Mesendoderm (in vitro differentiated cells): Measurements from ENCODE around the gene CCL2.

Experiments
- DNase-seq: peaks from one replicate; pipeline ENCODE4 v3.0.0; 2013
- H2AK5ac ChIP-seq: 2 replicates; pipeline ENCODE4 v1.6.1; 2013; ENCODE audit warnings: low read length, inconsistent platforms
- H2BK120ac ChIP-seq: 2 replicates; pipeline ENCODE4 v1.6.1; 2013; ENCODE audit warnings: low read depth, mild to moderate bottlenecking, low read length, moderate library complexity, mixed read lengths
- H2BK15ac ChIP-seq: replicated peaks from 2 replicates; pipeline ENCODE4 v1.6.1; 2013; ENCODE audit warnings: low read depth, mild to moderate bottlenecking, moderate library complexity
- H2BK5ac ChIP-seq: 2 replicates; pipeline ENCODE4 v1.6.1; 2013; ENCODE audit warnings: low read length, inconsistent platforms
- H3K18ac ChIP-seq: 2 replicates; pipeline ENCODE4 v1.6.1; 2013; ENCODE audit warnings: mild to moderate bottlenecking, low read length, mixed read lengths
- H3K23ac ChIP-seq: one replicate; pipeline ENCODE4 v1.6.1; 2013; ENCODE audit warnings: low read length
- H3K27ac ChIP-seq: 2 replicates; pipeline ENCODE4 v1.5.1; 2013; ENCODE audit warnings: low read depth, mild to moderate bottlenecking, inconsistent platforms, low read length, moderate library complexity
- H3K27me3 ChIP-seq: 2 replicates; pipeline ENCODE4 v1.6.1; 2013; ENCODE audit warnings: low read length, control low read depth, mild to moderate bottlenecking, inconsistent platforms; ENCODE audit not compliant: insufficient read depth, poor library complexity
- H3K36me3 ChIP-seq: 2 replicates; pipeline ENCODE4 v1.6.1; 2013; ENCODE audit warnings: low read length, inconsistent platforms; ENCODE audit not compliant: control insufficient read depth, insufficient read depth
- H3K4ac ChIP-seq: one replicate; pipeline ENCODE4 v1.6.1; 2013; ENCODE audit warnings: low read depth, mild to moderate bottlenecking, low read length, moderate library complexity
- H3K4me1 ChIP-seq: 2 replicates; pipeline ENCODE4 v1.6.1; 2013; ENCODE audit warnings: low read depth, low read length, inconsistent platforms; ENCODE audit not compliant: control insufficient read depth
- H3K4me2 ChIP-seq: 2 replicates; pipeline ENCODE4 v1.6.1; 2013; ENCODE audit warnings: low read length
- H3K4me3 ChIP-seq: 2 replicates; pipeline ENCODE4 v1.5.1; 2013; ENCODE audit warnings: mild to moderate bottlenecking, low read length
- H3K56ac ChIP-seq: one replicate; pipeline ENCODE4 v1.6.1; 2013; ENCODE audit warnings: low read length
- H3K79me1 ChIP-seq: 2 replicates; pipeline ENCODE4 v1.6.1; 2013; ENCODE audit warnings: low read length, inconsistent platforms
- H3K79me2 ChIP-seq: 2 replicates; pipeline ENCODE4 v1.6.1; 2013; ENCODE audit warnings: mild to moderate bottlenecking, low read length; ENCODE audit not compliant: control insufficient read depth, insufficient read depth
- H3K9ac ChIP-seq: 2 replicates; pipeline ENCODE4 v1.6.1; 2013; ENCODE audit warnings: low read length, inconsistent platforms
- H4K5ac ChIP-seq: one replicate; pipeline ENCODE4 v1.6.1; 2013; ENCODE audit warnings: low read length
- H4K8ac ChIP-seq: one replicate; pipeline ENCODE4 v1.6.1; 2013; ENCODE audit warnings: low read depth, mild to moderate bottlenecking, control low read depth, low read length, moderate library complexity
- WGBS: extraction: QIAGEN DNeasy Blood & Tissue Kit; methylation state at CpG from one replicate; pipeline ENCODE4 v1.1.7; 2013; ENCODE audit warnings: low lambda C conversion rate, missing lambda C conversion rate; ENCODE audit not compliant: insufficient coverage; ENCODE audit errors: extremely low coverage; 5-methylcytosine and 5-hydroxymethylcytosine counted together

Gene CCL2

DNA sequence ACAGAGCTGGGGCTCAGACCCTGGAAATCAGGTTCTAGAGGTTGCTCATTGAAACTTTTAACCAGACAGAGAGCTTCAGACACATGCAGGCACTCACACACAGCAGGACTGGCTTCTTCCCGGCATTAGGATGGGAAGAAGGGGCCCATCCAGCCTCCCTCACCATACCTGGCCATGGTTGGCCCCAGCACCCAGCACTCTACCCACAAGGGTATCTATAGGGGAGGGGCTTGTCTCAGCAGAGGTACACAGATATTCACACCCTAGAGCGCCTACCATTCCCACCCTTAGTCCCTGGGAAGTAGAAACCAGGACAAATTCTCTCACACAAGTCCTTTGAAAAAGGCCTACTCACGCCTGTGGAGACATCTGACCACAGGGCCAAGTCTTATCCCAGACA, 20.5 kb upstream of the CCL2 start:
- H3K4me1 ChIP-seq, result peaks cover 20% of the 10 kb centered on the region
- H3K36me3 ChIP-seq, result no peaks in the 10 kb centered on the region
- H3K18ac ChIP-seq, result peak overlapping the region; percentile 75
- peak overlapping the region; percentile 94 for H3K27ac ChIP-seq
- no CpG with 5 or more reads among the region's 3 CpGs for WGBS
- peak overlapping the region; percentile 98 for H2BK5ac ChIP-seq
- H3K23ac ChIP-seq, result no peak overlapping the region
- no peak overlapping the region for H3K4me3 ChIP-seq
- peak overlapping the region; percentile 77 for H3K4ac ChIP-seq
- peak overlapping the region; percentile 26 for H4K5ac ChIP-seq
- H3K79me1 ChIP-seq, result no peaks in the 10 kb centered on the region
- H4K8ac ChIP-seq, result no peak overlapping the region
- H2BK120ac ChIP-seq, result peak overlapping the region; percentile 69
- no peaks in the 10 kb centered on the region for H3K27me3 ChIP-seq
- H3K4me2 ChIP-seq, result no peak overlapping the region
- H2BK15ac ChIP-seq, result no peak overlapping the region
- peak overlapping the region; percentile 63 for H3K56ac ChIP-seq
- H3K9ac ChIP-seq, result peak overlapping the region; percentile 4
- no peaks in the 10 kb centered on the region for H3K79me2 ChIP-seq
- DNase-seq, result peak; percentile 75
- peak overlapping the region; percentile 4 for H2AK5ac ChIP-seq

DNA sequence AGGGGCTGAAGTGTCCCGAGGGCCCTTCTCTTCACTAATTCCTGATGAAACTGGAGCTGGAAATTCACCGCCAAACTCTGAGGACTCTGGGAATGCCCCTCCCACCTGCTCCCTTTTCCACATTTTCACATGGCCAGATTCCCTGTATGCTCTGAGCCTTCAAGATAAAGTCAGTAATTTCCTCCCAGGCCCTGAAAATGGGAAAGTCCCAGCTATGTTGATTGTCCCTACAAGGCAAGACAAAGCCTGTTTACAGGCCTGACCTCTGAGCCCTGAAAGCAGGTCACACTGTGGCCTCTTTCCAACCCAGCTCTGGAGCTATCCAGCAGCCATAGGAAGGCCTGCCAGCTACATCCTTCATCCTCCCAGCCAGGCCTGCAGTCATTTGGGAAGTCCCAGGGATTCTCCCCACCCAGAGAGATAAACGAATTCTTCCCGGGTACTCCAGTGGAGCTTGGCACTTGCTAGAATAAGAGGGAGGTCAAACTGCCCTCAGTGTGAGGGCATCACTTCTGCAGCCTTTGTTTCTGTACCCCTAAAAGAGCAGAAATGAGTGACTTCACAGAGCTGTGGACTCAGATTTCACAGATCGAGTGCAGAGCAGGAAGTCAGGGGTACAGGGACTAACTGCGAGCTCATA, 19.6 kb upstream of the CCL2 start:
- Histone ChIP-seq H2BK5ac (peak overlapping the region; percentile 98), H3K4me2 (no peak overlapping the region), H3K79me1 (no peaks in the 10 kb centered on the region), H2BK15ac (no peak overlapping the region), H3K9ac (peak overlapping the region; percentile 4), H3K4me3 (no peak overlapping the region), H4K8ac (no peak overlapping the region), H4K5ac (no peak overlapping the region), H3K27me3 (no peaks in the 10 kb centered on the region), H3K23ac (no peak overlapping the region), H3K36me3 (no peaks in the 10 kb centered on the region), H2AK5ac (peak overlapping the region; percentile 77), H3K4ac (peak overlapping the region; percentile 77), H3K4me1 (peaks cover 23% of the 10 kb centered on the region), H3K18ac (peak overlapping the region; percentile 75), H3K56ac (peak overlapping the region; percentile 63), H3K79me2 (no peaks in the 10 kb centered on the region), H3K27ac (peak overlapping the region; percentile 94), H2BK120ac (peak overlapping the region; percentile 69)
- DNase-seq, result peak; percentile 80
- no CpG with 5 or more reads among the region's 6 CpGs for WGBS

DNA sequence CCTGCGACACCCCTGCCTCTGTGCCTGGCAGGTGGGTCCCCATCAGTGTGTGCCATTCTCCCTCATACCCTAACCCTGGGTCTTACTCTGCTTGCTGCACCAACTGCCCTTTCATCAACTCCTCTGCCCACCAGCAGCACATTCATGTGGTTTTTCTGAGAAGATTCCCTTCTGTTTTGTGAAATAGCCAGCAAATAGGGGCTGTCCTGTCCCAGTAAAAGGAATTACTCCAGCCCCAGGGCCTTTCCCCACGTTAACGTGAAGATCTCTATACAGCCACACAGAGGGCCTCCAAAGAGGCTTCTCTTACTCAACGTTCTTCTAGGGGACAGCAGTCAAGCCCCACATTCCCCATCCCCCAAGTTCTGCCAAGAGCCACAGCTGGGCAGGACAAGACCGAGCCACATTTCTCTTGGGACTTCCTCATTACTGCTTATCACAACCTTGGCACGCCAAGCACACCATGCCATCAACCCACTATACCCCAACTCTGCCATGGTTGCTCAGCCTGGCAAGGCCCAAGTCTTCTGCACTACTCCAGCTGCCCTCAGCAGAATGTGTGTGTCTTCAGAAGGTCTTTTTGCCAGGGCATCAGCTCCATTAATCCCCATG, 18.7 kb upstream of the CCL2 start:
- Histone ChIP-seq H3K4me1 (peaks cover 23% of the 10 kb centered on the region), H2BK5ac (peak overlapping the region; percentile 98), H2BK120ac (no peak overlapping the region), H3K27ac (no peak overlapping the region), H3K18ac (no peak overlapping the region), H2AK5ac (no peak overlapping the region), H3K4me3 (no peak overlapping the region), H3K27me3 (no peaks in the 10 kb centered on the region), H3K9ac (no peak overlapping the region), H3K4ac (no peak overlapping the region), H3K36me3 (no peaks in the 10 kb centered on the region), H3K4me2 (no peak overlapping the region), H3K56ac (peak overlapping the region; percentile 1), H4K8ac (no peak overlapping the region), H3K79me2 (no peaks in the 10 kb centered on the region), H2BK15ac (no peak overlapping the region), H3K23ac (no peak overlapping the region), H4K5ac (no peak overlapping the region), H3K79me1 (no peaks in the 10 kb centered on the region)
- no CpG with 5 or more reads among the region's 6 CpGs for WGBS
- DNase-seq, result no peak

DNA sequence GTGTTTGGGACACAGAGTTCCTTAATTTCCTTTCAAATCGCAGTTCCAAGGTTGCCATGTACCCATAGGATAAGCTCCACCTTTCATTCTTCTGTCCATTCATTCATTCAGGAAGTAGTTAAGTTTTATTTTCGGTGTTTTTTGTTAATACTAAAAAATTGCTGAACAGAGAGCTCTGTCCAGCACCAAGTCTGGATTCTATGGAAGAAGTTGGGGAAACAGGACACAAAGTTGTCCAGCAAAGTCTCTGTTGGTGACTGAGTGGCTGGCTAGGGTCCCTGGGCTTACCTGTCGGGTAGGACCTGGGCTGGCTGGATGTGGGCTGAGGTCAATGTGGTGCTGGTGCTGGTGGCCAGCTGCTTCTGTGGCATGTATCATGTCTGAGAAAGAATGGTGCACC, 17.6 kb upstream of the CCL2 start:
- no peak overlapping the region for H3K4me2 ChIP-seq
- no peak overlapping the region for H3K18ac ChIP-seq
- no peak overlapping the region for H3K23ac ChIP-seq
- no peak overlapping the region for H3K56ac ChIP-seq
- H4K8ac ChIP-seq, result no peak overlapping the region
- WGBS, result no CpG with 5 or more reads among the region's 3 CpGs
- no peak overlapping the region for H3K4me3 ChIP-seq
- no peak overlapping the region for H2BK15ac ChIP-seq
- H3K36me3 ChIP-seq, result no peaks in the 10 kb centered on the region
- H2BK120ac ChIP-seq, result no peak overlapping the region
- H4K5ac ChIP-seq, result no peak overlapping the region
- H2AK5ac ChIP-seq, result no peak overlapping the region
- no peak overlapping the region for H3K27ac ChIP-seq
- DNase-seq, result no peak
- peak overlapping the region; percentile 17 for H2BK5ac ChIP-seq
- H3K4me1 ChIP-seq, result peaks cover 23% of the 10 kb centered on the region
- no peaks in the 10 kb centered on the region for H3K79me2 ChIP-seq
- no peak overlapping the region for H3K4ac ChIP-seq
- no peak overlapping the region for H3K9ac ChIP-seq
- no peaks in the 10 kb centered on the region for H3K27me3 ChIP-seq
- H3K79me1 ChIP-seq, result no peaks in the 10 kb centered on the region

DNA sequence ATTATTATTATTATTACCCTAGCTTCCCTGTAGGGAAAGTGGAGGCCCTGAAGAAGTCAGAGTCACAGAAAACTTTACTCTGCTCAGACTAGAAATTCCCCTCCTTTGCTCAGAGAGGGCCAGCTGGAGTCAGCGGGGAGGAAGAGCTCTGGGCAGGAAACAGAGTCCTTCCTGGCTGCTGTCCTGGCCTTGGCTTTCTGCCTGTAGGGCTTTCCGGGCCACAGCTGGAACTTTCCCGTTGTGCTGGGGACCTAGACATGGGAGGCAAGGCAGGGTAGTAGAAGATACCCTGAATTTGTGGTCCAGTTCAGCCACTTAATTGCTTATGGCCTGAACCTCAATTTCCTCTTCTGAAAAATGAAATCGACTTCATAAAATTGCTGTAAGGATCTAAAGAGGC, 14.0 kb upstream of the CCL2 start:
- Histone ChIP-seq H3K4me1 (peaks cover 5% of the 10 kb centered on the region), H3K4ac (no peak overlapping the region), H3K18ac (no peak overlapping the region), H3K23ac (no peak overlapping the region), H4K8ac (no peak overlapping the region), H3K79me2 (no peaks in the 10 kb centered on the region), H3K27me3 (no peaks in the 10 kb centered on the region), H2AK5ac (peak overlapping the region; percentile 28), H3K9ac (no peak overlapping the region), H4K5ac (no peak overlapping the region), H2BK5ac (no peak overlapping the region), H2BK120ac (no peak overlapping the region), H3K56ac (peak overlapping the region; percentile 38), H3K4me3 (no peak overlapping the region), H3K79me1 (no peaks in the 10 kb centered on the region), H3K27ac (no peak overlapping the region), H3K36me3 (no peaks in the 10 kb centered on the region), H3K4me2 (no peak overlapping the region), H2BK15ac (no peak overlapping the region)
- no peak for DNase-seq
- WGBS, result no CpG with 5 or more reads among the region's 4 CpGs
